H9 (cell line): ENCODE results near the gene APBA2. TPM values are rescaled to one million over a fixed set of nuclear protein-coding genes. Genes with fewer than 3 reads are reported as not detected.

Source experiments
- DNase-seq: peaks from one replicate; pipeline ENCODE4 v3.0.0-alpha.2; 2017
- H2AFZ ChIP-seq: one replicate; pipeline ENCODE4 v1.6.1; 2013; ENCODE audit warnings: mild to moderate bottlenecking, low read length, control low read depth, moderate library complexity
- H2AK5ac ChIP-seq: 2 replicates; pipeline ENCODE4 v1.6.1; 2013; ENCODE audit warnings: low read length, control low read depth, mixed read lengths; ENCODE audit not compliant: insufficient read length
- H2BK120ac ChIP-seq: one replicate; pipeline ENCODE4 v1.6.1; 2013; ENCODE audit warnings: low read depth, mild to moderate bottlenecking, low read length, control low read depth, inconsistent platforms; ENCODE audit not compliant: poor library complexity, severe bottlenecking
- H2BK12ac ChIP-seq: 2 replicates; pipeline ENCODE4 v1.6.1; 2013; ENCODE audit warnings: low read length, control low read depth, mixed read lengths, low read depth; ENCODE audit not compliant: insufficient read length
- H2BK15ac ChIP-seq: 2 replicates; pipeline ENCODE4 v1.6.1; 2013; ENCODE audit warnings: low read depth, low read length, control low read depth
- H2BK20ac ChIP-seq: one replicate; pipeline ENCODE4 v1.6.1; 2013; ENCODE audit warnings: low read depth, mild to moderate bottlenecking, low read length, control low read depth, inconsistent platforms; ENCODE audit not compliant: poor library complexity, severe bottlenecking
- H2BK5ac ChIP-seq: 2 replicates; pipeline ENCODE4 v1.6.1; 2013; ENCODE audit warnings: low read length, control low read depth, mixed read lengths; ENCODE audit not compliant: insufficient read length
- H3K14ac ChIP-seq: 2 replicates; pipeline ENCODE4 v1.6.1; 2013; ENCODE audit warnings: low read length, control low read depth; ENCODE audit not compliant: insufficient read depth
- H3K18ac ChIP-seq: 2 replicates; pipeline ENCODE4 v1.6.1; 2013; ENCODE audit warnings: low read depth, mild to moderate bottlenecking, mixed read lengths, low read length, control low read depth; ENCODE audit not compliant: insufficient read length
- H3K23ac ChIP-seq: 2 replicates; pipeline ENCODE4 v1.6.1; 2013; ENCODE audit warnings: low read length, control low read depth, mixed read lengths, low read depth; ENCODE audit not compliant: insufficient read length
- H3K23me2 ChIP-seq: 2 replicates; pipeline ENCODE4 v1.6.1; 2013; ENCODE audit warnings: low read depth, mild to moderate bottlenecking, mixed read lengths, low read length, control low read depth; ENCODE audit not compliant: insufficient read length, poor library complexity, severe bottlenecking
- H3K27ac ChIP-seq: 2 replicates; pipeline ENCODE4 v1.5.1; 2013; ENCODE audit warnings: low read length, control low read depth, mixed read lengths, low read depth; ENCODE audit not compliant: insufficient read length
- H3K27me3 ChIP-seq: 2 replicates; pipeline ENCODE4 v1.6.1; 2013; ENCODE audit warnings: low read length, control low read depth, inconsistent platforms; ENCODE audit not compliant: insufficient read depth
- H3K4ac ChIP-seq: 2 replicates; pipeline ENCODE4 v1.6.1; 2013; ENCODE audit warnings: low read depth, mild to moderate bottlenecking, control low read depth, inconsistent platforms, low read length, moderate library complexity
- H3K4me1 ChIP-seq: 2 replicates; pipeline ENCODE4 v1.6.1; 2013; ENCODE audit warnings: low read length, control low read depth, inconsistent platforms; ENCODE audit not compliant: insufficient read depth
- H3K4me2 ChIP-seq: 2 replicates; pipeline ENCODE4 v1.6.1; 2013; ENCODE audit warnings: low read length, control low read depth, mixed read lengths; ENCODE audit not compliant: insufficient read length, insufficient read depth
- H3K56ac ChIP-seq: 2 replicates; pipeline ENCODE4 v1.6.1; 2013; ENCODE audit warnings: low read depth, mild to moderate bottlenecking, mixed read lengths, low read length, control low read depth; ENCODE audit not compliant: insufficient read length
- H3K79me1 ChIP-seq: 2 replicates; pipeline ENCODE4 v1.6.1; 2013; ENCODE audit warnings: low read depth, mild to moderate bottlenecking, moderate library complexity, low read length, control low read depth, inconsistent platforms; ENCODE audit not compliant: insufficient read depth, poor library complexity, severe bottlenecking
- H3K79me2 ChIP-seq: 2 replicates; pipeline ENCODE4 v1.6.1; 2013; ENCODE audit warnings: low read length, control low read depth, inconsistent platforms; ENCODE audit not compliant: insufficient read depth
- H3K9ac ChIP-seq: 2 replicates; pipeline ENCODE4 v1.6.1; 2013; ENCODE audit warnings: low read length, control low read depth, mixed read lengths; ENCODE audit not compliant: insufficient read length; ENCODE audit errors: extremely low read depth
- H3K9me3 ChIP-seq: one replicate; pipeline ENCODE4 v1.6.1; 2013; ENCODE audit warnings: low read depth, low read length, inconsistent platforms; ENCODE audit not compliant: control insufficient read depth
- H3T11ph ChIP-seq: one replicate; pipeline ENCODE4 v1.6.1; 2013; ENCODE audit warnings: mild to moderate bottlenecking, low read length, control low read depth, inconsistent platforms
- H4K20me1 ChIP-seq: one replicate; pipeline ENCODE4 v1.6.1; 2013; ENCODE audit not compliant: control insufficient read depth, insufficient read length, insufficient read depth
- H4K5ac ChIP-seq: 2 replicates; pipeline ENCODE4 v1.6.1; 2013; ENCODE audit warnings: low read depth, mild to moderate bottlenecking, mixed read lengths, low read length, control low read depth; ENCODE audit not compliant: insufficient read length
- H4K8ac ChIP-seq: replicated peaks from 2 replicates; pipeline ENCODE4 v1.6.1; 2013; ENCODE audit warnings: low read length, control low read depth, mixed read lengths, low read depth; ENCODE audit not compliant: insufficient read length
- H4K91ac ChIP-seq: 2 replicates; pipeline ENCODE4 v1.6.1; 2013; ENCODE audit warnings: low read depth, mild to moderate bottlenecking, moderate library complexity, mixed read lengths, low read length, control low read depth; ENCODE audit not compliant: insufficient read length
- H3K27ac Mint-ChIP-seq, 3 experiments: 2 replicates in 2 of 3; 3 replicates in 1 of 3; pipeline ENCODE4 v1.8.0; 2020 to 2021; ENCODE audit warnings: mixed read lengths in 3 of 3, mild to moderate bottlenecking in 1 of 3, moderate library complexity in 1 of 3
- H3K27me3 Mint-ChIP-seq: 2 replicates; pipeline ENCODE4 v1.8.0; 2021; ENCODE audit warnings: low read depth, mild to moderate bottlenecking, moderate library complexity, mixed read lengths
- H3K36me3 Mint-ChIP-seq, 3 experiments: 2 replicates in 2 of 3; 3 replicates in 1 of 3; pipeline ENCODE4 v1.8.0; 2020 to 2021; ENCODE audit warnings: low read depth in 3 of 3, mixed read lengths in 3 of 3; ENCODE audit not compliant: insufficient read depth in 1 of 3
- H3K4me1 Mint-ChIP-seq, 2 experiments: 2 replicates each; pipeline ENCODE4 v1.8.0; 2020; ENCODE audit warnings: mixed read lengths in 2 of 2
- H3K4me3 Mint-ChIP-seq, 2 experiments: 2 replicates in 1 of 2; 3 replicates in 1 of 2; pipeline ENCODE4 v1.8.0; 2020 to 2021; ENCODE audit warnings: mild to moderate bottlenecking in 2 of 2, mixed read lengths in 2 of 2, moderate library complexity in 1 of 2
- H3K9me3 Mint-ChIP-seq, 2 experiments: 2 replicates in 1 of 2; 3 replicates in 1 of 2; pipeline ENCODE4 v1.8.0; 2020; ENCODE audit warnings: mild to moderate bottlenecking in 2 of 2, mixed read lengths in 2 of 2, moderate library complexity in 1 of 2
- CTCF ChIP-seq: fragments of 200-600 bp; sonication (generic); conservative IDR thresholded peaks from 3 replicates; pipeline ENCODE4 v1.8.0; 2021; ENCODE audit warnings: antibody characterized with exemption, mild to moderate bottlenecking
- WGBS: extraction: QIAGEN DNeasy Blood & Tissue Kit; methylation state at CpG from one replicate; pipeline ENCODE4 v1.1.7; 2013; ENCODE audit warnings: missing lambda C conversion rate, low lambda C conversion rate, mixed read lengths; ENCODE audit not compliant: insufficient read length; ENCODE audit errors: extremely low coverage; 5-methylcytosine and 5-hydroxymethylcytosine counted together
- total RNA-seq: library from RNA; stranded (reverse); gene quantifications from 2 replicates; pipeline ENCODE4 v1.2.1, GENCODE V29; 2021

The APBA2 gene
- total RNA-seq, 1 experiment from 2014 or later, result 14.3 TPM

- no peak overlapping the region for H3K4me3 Mint-ChIP-seq
- no peaks in the 10 kb centered on the region for H3K9me3 Mint-ChIP-seq
- no peak overlapping the region for H2AFZ ChIP-seq
- no peak overlapping the region for H3K27ac ChIP-seq
- no peak overlapping the region for H3K18ac ChIP-seq
- no peak overlapping the region for H3K27ac Mint-ChIP-seq
- no peak overlapping the region for H3K9ac ChIP-seq
- no CpG with 5 or more reads among the region's 11 CpGs for WGBS
- no peaks in the 10 kb centered on the region; the same call in 1 of the 2 replicates for H3K27me3 Mint-ChIP-seq
- H3K9me3 ChIP-seq, result no peaks in the 10 kb centered on the region
- no peak overlapping the region for H3K56ac ChIP-seq
- no peak overlapping the region for H3K4ac ChIP-seq
- no peak for DNase-seq
- no peaks in the 10 kb centered on the region; a peak in 1 of 7 replicates for H3K36me3 Mint-ChIP-seq
- H3K4me1 ChIP-seq, result peaks cover 5% of the 10 kb centered on the region; the same call in 1 of the 2 replicates
- H3K79me1 ChIP-seq, result no peaks in the 10 kb centered on the region
- no peak overlapping the region for H2BK5ac ChIP-seq
- no peaks in the 10 kb centered on the region for H3K79me2 ChIP-seq
- no peak overlapping the region for H4K5ac ChIP-seq
- H3K23me2 ChIP-seq, result no peaks in the 10 kb centered on the region
- no peaks in the 10 kb centered on the region for H4K20me1 ChIP-seq
- no peak overlapping the region for H3K23ac ChIP-seq
- H2BK20ac ChIP-seq, result no peak overlapping the region
- no peak overlapping the region for H2BK120ac ChIP-seq
- H4K8ac ChIP-seq, result no peak overlapping the region
- TF ChIP-seq CTCF, result no peak
- no peak overlapping the region for H2BK15ac ChIP-seq
- H3K27me3 ChIP-seq, result no peaks in the 10 kb centered on the region
- no peak overlapping the region for H2BK12ac ChIP-seq
- H3K4me1 Mint-ChIP-seq, result peaks cover 31 to 47% of the 10 kb centered on the region in 2 experiments
- H3K14ac ChIP-seq, result no peak overlapping the region
- no peak overlapping the region for H3K4me2 ChIP-seq
- H3T11ph ChIP-seq, result no peak overlapping the region
- no peak overlapping the region for H2AK5ac ChIP-seq
- H4K91ac ChIP-seq, result no peak overlapping the region
Observed at GRCh38 chr15:29128671-29129070, 242.9 kb downstream of the APBA2 start.
